D341Med (cell line): ENCODE data around the gene PCGF1.

Source experiments
- DNase-seq: peaks from one replicate; pipeline ENCODE4 v3.0.0; 2012; ENCODE audit warnings: low spot score

The PCGF1 gene

GRCh38 chr2:74536166-74536950 is 28.9 kb upstream of the PCGF1 start:
- DNase-seq, result no peak

- no peak for DNase-seq
These were observed 28.0 kb upstream of the PCGF1 start for GRCh38 chr2:74535440-74535965.

- DNase-seq, result no peak
These were observed 26.9 kb upstream of the PCGF1 start for GRCh38 chr2:74534411-74534810.

- no peak for DNase-seq
These were observed 26.0 kb upstream of the PCGF1 start for GRCh38 chr2:74533464-74533863.

GRCh38 chr2:74532222-74532621 is 24.7 kb upstream of the PCGF1 start:
- DNase-seq, result no peak

GRCh38 chr2:74531666-74532065 is 24.2 kb upstream of the PCGF1 start:
- no peak for DNase-seq

GRCh38 chr2:74530239-74531187 is 23.0 kb upstream of the PCGF1 start:
- DNase-seq, result peak; percentile 55

GRCh38 chr2:74529357-74530238 is 22.1 kb upstream of the PCGF1 start, which contains the start of the genes AUP1 and HTRA2:
TSS of gene AUP1 (minus strand) at chr2:74529706. CDS start at chr2:74529629, 77 bp downstream.
TSS of gene HTRA2 (plus strand) at chr2:74529933. CDS start at chr2:74530007, 74 bp downstream.
- peak; percentile 94 for DNase-seq

- no peak for DNase-seq
These were observed 21.3 kb upstream of the PCGF1 start for GRCh38 chr2:74528600-74529356.

GRCh38 chr2:74527741-74528140 is 20.2 kb upstream of the PCGF1 start:
- DNase-seq, result no peak

- DNase-seq, result no peak
These were observed 19.2 kb upstream of the PCGF1 start for GRCh38 chr2:74526649-74527230.

GRCh38 chr2:74525717-74526648 is 18.5 kb upstream of the PCGF1 start, which contains the start of gene DQX1:
TSS of gene DQX1 (minus strand) at chr2:74526231. CDS start at chr2:74525729, 502 bp downstream.
- DNase-seq, result no peak

GRCh38 chr2:74524955-74525716 is 17.6 kb upstream of the PCGF1 start:
- DNase-seq, result no peak

- DNase-seq, result no peak
These were observed 16.5 kb upstream of the PCGF1 start for GRCh38 chr2:74524005-74524404.

- DNase-seq, result no peak
These were observed 15.0 kb upstream of the PCGF1 start for GRCh38 chr2:74522516-74522915.

- no peak for DNase-seq
These were observed 9.2 kb upstream of the PCGF1 start for GRCh38 chr2:74516650-74517049.

GRCh38 chr2:74515981-74516633 is 8.6 kb upstream of the PCGF1 start:
- peak; percentile 83 for DNase-seq
